Liver (tissue), 9 donors: Measurements from ENCODE around the gene CARD8. TPM values are rescaled to one million over a fixed set of nuclear protein-coding genes. Genes with fewer than 3 reads are reported as not detected.

ENCODE experiments used
- DNase-seq: peaks from one replicate; pipeline ENCODE4 v3.0.0-alpha.2; 2017; ENCODE audit warnings: low spot score
- H3K27ac ChIP-seq, 2 donors: one replicate each; pipeline ENCODE4 v1.7.0; 2013; ENCODE audit warnings: inconsistent platforms in 2 of 2, low read length in 2 of 2, control low read depth in 1 of 2, low read depth in 1 of 2, mild to moderate bottlenecking in 1 of 2
- H3K27me3 ChIP-seq, 4 donors: one replicate each; pipeline versions ENCODE4 v1.6.1 to v1.7.0; 2013; ENCODE audit warnings: low read length in 3 of 4, inconsistent platforms in 1 of 4, mild to moderate bottlenecking in 1 of 4, moderate library complexity in 1 of 4; ENCODE audit not compliant: control insufficient read depth in 4 of 4, insufficient read depth in 4 of 4
- H3K36me3 ChIP-seq, 4 donors: one replicate each; pipeline versions ENCODE4 v1.6.1 to v1.7.0; 2013; ENCODE audit warnings: low read length in 3 of 4, mild to moderate bottlenecking in 3 of 4, low read depth in 1 of 4, moderate library complexity in 1 of 4; ENCODE audit not compliant: control insufficient read depth in 4 of 4, insufficient read depth in 3 of 4
- H3K4me1 ChIP-seq, 4 donors: one replicate each; pipeline versions ENCODE4 v1.6.1 to v1.7.0; 2013; ENCODE audit warnings: low read length in 3 of 4, mild to moderate bottlenecking in 3 of 4, moderate library complexity in 1 of 4; ENCODE audit not compliant: control insufficient read depth in 4 of 4, insufficient read depth in 4 of 4
- H3K4me3 ChIP-seq, 3 donors: one replicate each; pipeline versions ENCODE4 v1.6.1 to v1.7.0; 2013; ENCODE audit warnings: low read length in 3 of 3, control low read depth in 1 of 3, low read depth in 1 of 3, mild to moderate bottlenecking in 1 of 3
- H3K9ac ChIP-seq, 2 donors: one replicate each; pipeline ENCODE4 v1.7.0; 2013; ENCODE audit warnings: low read length in 2 of 2, mild to moderate bottlenecking in 2 of 2, moderate library complexity in 2 of 2, control low read depth in 1 of 2, low read depth in 1 of 2
- H3K9me3 ChIP-seq, 4 donors: one replicate each; pipeline versions ENCODE4 v1.6.1 to v1.7.0; 2013; ENCODE audit warnings: low read length in 3 of 4; ENCODE audit not compliant: control insufficient read depth in 4 of 4
- ATF3 ChIP-seq: IDR thresholded peaks from 2 replicates; pipeline ENCODE4 v1.6.1; 2016; ENCODE audit warnings: antibody characterized with exemption
- CTCF ChIP-seq: fragments of 150-350 bp; IDR thresholded peaks from 2 replicates; pipeline ENCODE4 v1.5.1; 2017; ENCODE audit warnings: improper control_type of control experiment, low read depth, low read length; ENCODE audit not compliant: missing input control
- EGR1 ChIP-seq, 2 donors: IDR thresholded peaks; 2 replicates each; pipeline ENCODE4 v1.6.1; 2016 to 2018; ENCODE audit warnings: antibody characterized with exemption in 2 of 2, low read depth in 2 of 2
- FOXA1 ChIP-seq: IDR thresholded peaks from 2 replicates; pipeline ENCODE4 v1.6.1; 2016; ENCODE audit warnings: antibody characterized with exemption
- FOXA2 ChIP-seq: IDR thresholded peaks from 2 replicates; pipeline ENCODE4 v1.6.1; 2016; ENCODE audit warnings: antibody characterized with exemption
- GABPA ChIP-seq, 2 donors: IDR thresholded peaks in 1 of 2; conservative IDR thresholded peaks in 1 of 2; 2 replicates each; pipeline ENCODE4 v1.6.1; 2016; ENCODE audit warnings: antibody characterized with exemption in 2 of 2, mild to moderate bottlenecking in 1 of 2, moderate library complexity in 1 of 2
- HNF4A ChIP-seq, 2 donors: conservative IDR thresholded peaks; 2 replicates each; pipeline ENCODE4 v1.6.1; 2016; ENCODE audit warnings: antibody characterized with exemption in 2 of 2, mild to moderate bottlenecking in 2 of 2
- HNF4G ChIP-seq: IDR thresholded peaks from 2 replicates; pipeline ENCODE4 v1.6.1; 2016; ENCODE audit warnings: antibody characterized with exemption
- JUND ChIP-seq, 2 donors: IDR thresholded peaks; 2 replicates each; pipeline ENCODE4 v1.6.1; 2016; ENCODE audit warnings: antibody characterized with exemption in 2 of 2
- MAX ChIP-seq: IDR thresholded peaks from 2 replicates; pipeline ENCODE4 v1.6.1; 2016; ENCODE audit warnings: antibody characterized with exemption
- NR2F2 ChIP-seq: IDR thresholded peaks from 2 replicates; pipeline ENCODE4 v1.6.1; 2016; ENCODE audit warnings: antibody characterized with exemption
- RAD21 ChIP-seq, 2 donors: IDR thresholded peaks; 2 replicates each; pipeline ENCODE4 v1.6.1; 2016; ENCODE audit warnings: antibody characterized with exemption in 2 of 2, mild to moderate bottlenecking in 2 of 2
- REST ChIP-seq: IDR thresholded peaks from 2 replicates; pipeline ENCODE4 v1.6.1; 2016; ENCODE audit warnings: antibody characterized with exemption, mild to moderate bottlenecking
- RXRA ChIP-seq, 2 donors: IDR thresholded peaks; 2 replicates each; pipeline ENCODE4 v1.6.1; 2017 to 2018; ENCODE audit warnings: antibody characterized with exemption in 2 of 2, mild to moderate bottlenecking in 1 of 2
- SP1 ChIP-seq: IDR thresholded peaks from 2 replicates; pipeline ENCODE4 v1.6.1; 2018; ENCODE audit warnings: antibody characterized with exemption, mild to moderate bottlenecking
- TAF1 ChIP-seq: conservative IDR thresholded peaks from 2 replicates; pipeline ENCODE4 v1.6.1; 2016; ENCODE audit warnings: antibody characterized with exemption, mild to moderate bottlenecking
- YY1 ChIP-seq: IDR thresholded peaks from 2 replicates; pipeline ENCODE4 v1.6.1; 2016; ENCODE audit warnings: antibody characterized with exemption, mild to moderate bottlenecking
- ZBTB33 ChIP-seq: IDR thresholded peaks from 2 replicates; pipeline ENCODE4 v1.6.1; 2016; ENCODE audit warnings: antibody characterized with exemption
- WGBS: extraction: QIAGEN DNeasy Blood & Tissue Kit; methylation state at CpG from one replicate; pipeline ENCODE4 v1.1.7; 2013; 5-methylcytosine and 5-hydroxymethylcytosine counted together
- polyA plus RNA-seq, 2 donors: library from polyadenylated mRNA; stranded (reverse) in 1 of 2; unstranded in 1 of 2; fragments of 200-250 nt in 1 of 2; fragments of >200 nt in 1 of 2; fragmentation: Nextera tagmentation in 1 of 2; extraction: Ambion mirVana in 1 of 2; gene quantifications; one replicate each; pipeline versions ENCODE4 v1.2.1 to v1.2.3, GENCODE V29; 2013 to 2015
- total RNA-seq, 2 donors: library from RNA; depleted of rRNA; stranded (reverse); fragments of >200 nt; gene quantifications; one replicate each; pipeline ENCODE4 v1.2.3, GENCODE V29; 2014
- donor health status: healthy.
- donor health status: healthy.
- donor health status: healthy.
- donor health status: healthy.
- donor health status: healthy.

Gene CARD8
- total and polyA plus RNA-seq, 4 donors, result 9.4 to 36.3 (median 22.4) TPM

GRCh38 chr19:48196933-48197665 lies 58.6 kb downstream of the CARD8 start:
- Histone ChIP-seq H3K36me3 (no peaks in the 10 kb centered on the region), H3K9ac (no peak overlapping the region), H3K27ac (no peak overlapping the region), H3K4me3 (no peak overlapping the region), H3K9me3 (no peaks in the 10 kb centered on the region), H3K27me3 (no peaks in the 10 kb centered on the region), H3K4me1 (no peaks in the 10 kb centered on the region)
- no peak for TF ChIP-seq RAD21 (IDR thresholded peaks at IDR 0.05)
- TF ChIP-seq YY1, result no peak
- TF ChIP-seq CTCF, result no peak
- no peak for TF ChIP-seq RXRA (IDR thresholded peaks at IDR 0.05)
- TF ChIP-seq MAX, result no peak
- TF ChIP-seq EGR1 (IDR thresholded peaks at IDR 0.05; ENCODE audit: low read depth in 2 of 2), result no peak
- no peak for TF ChIP-seq ATF3
- no peak for TF ChIP-seq FOXA2
- no peak for TF ChIP-seq HNF4G
- no peak for TF ChIP-seq TAF1
- TF ChIP-seq GABPA (IDR thresholded peaks at IDR 0.05 in 1 of 2, conservative IDR thresholded peaks at IDR 0.05 in 1 of 2), result no peak
- DNase-seq, result no peak
- 50% methylated on average over 13 of the region's 13 CpGs for WGBS

- no peaks in the 10 kb centered on the region for H3K27me3 ChIP-seq
- DNase-seq, result no peak
- H3K9me3 ChIP-seq, result no peaks in the 10 kb centered on the region
- no peak overlapping the region for H3K4me3 ChIP-seq
- no peaks in the 10 kb centered on the region for H3K4me1 ChIP-seq
- H3K36me3 ChIP-seq, result no peaks in the 10 kb centered on the region
- no peak overlapping the region for H3K27ac ChIP-seq
- WGBS, result 45% methylated on average over 23 of the region's 23 CpGs
- H3K9ac ChIP-seq, result no peak overlapping the region
- no peak for TF ChIP-seq EGR1 (IDR thresholded peaks at IDR 0.05; ENCODE audit: low read depth in 2 of 2)
- no peak for TF ChIP-seq TAF1
- TF ChIP-seq ZBTB33, result no peak
- TF ChIP-seq SP1, result no peak
- TF ChIP-seq NR2F2, result no peak
- no peak for TF ChIP-seq HNF4G
- no peak for TF ChIP-seq RXRA (IDR thresholded peaks at IDR 0.05)
- TF ChIP-seq JUND (IDR thresholded peaks at IDR 0.05), result no peak
- TF ChIP-seq MAX, result no peak
- no peak for TF ChIP-seq FOXA1
- no peak for TF ChIP-seq CTCF
- TF ChIP-seq ATF3, result no peak
- TF ChIP-seq RAD21 (IDR thresholded peaks at IDR 0.05), result no peak
- TF ChIP-seq GABPA (IDR thresholded peaks at IDR 0.05 in 1 of 2, conservative IDR thresholded peaks at IDR 0.05 in 1 of 2), result no peak
- TF ChIP-seq REST, result no peak
- no peak for TF ChIP-seq FOXA2
- no peak for TF ChIP-seq YY1
- TF ChIP-seq HNF4A (conservative IDR thresholded peaks at IDR 0.05), result no peak
These were observed 59.4 kb downstream of the CARD8 start for GRCh38 chr19:48196321-48196763.
